A204.1 (cell line): ENCODE data around the gene CBX3.
"Not testable (repeated sequence)": the region's sequence is repeated elsewhere in the genome, so short reads cannot be mapped to it uniquely, and the experiment has no call there.

Experiments
- FAIRE-seq: peaks from 2 replicates; lab custom pipeline; 2012; peaks lifted over from hg19 to GRCh38; lab: Jason Lieb, UNC

Gene CBX3

DNA sequence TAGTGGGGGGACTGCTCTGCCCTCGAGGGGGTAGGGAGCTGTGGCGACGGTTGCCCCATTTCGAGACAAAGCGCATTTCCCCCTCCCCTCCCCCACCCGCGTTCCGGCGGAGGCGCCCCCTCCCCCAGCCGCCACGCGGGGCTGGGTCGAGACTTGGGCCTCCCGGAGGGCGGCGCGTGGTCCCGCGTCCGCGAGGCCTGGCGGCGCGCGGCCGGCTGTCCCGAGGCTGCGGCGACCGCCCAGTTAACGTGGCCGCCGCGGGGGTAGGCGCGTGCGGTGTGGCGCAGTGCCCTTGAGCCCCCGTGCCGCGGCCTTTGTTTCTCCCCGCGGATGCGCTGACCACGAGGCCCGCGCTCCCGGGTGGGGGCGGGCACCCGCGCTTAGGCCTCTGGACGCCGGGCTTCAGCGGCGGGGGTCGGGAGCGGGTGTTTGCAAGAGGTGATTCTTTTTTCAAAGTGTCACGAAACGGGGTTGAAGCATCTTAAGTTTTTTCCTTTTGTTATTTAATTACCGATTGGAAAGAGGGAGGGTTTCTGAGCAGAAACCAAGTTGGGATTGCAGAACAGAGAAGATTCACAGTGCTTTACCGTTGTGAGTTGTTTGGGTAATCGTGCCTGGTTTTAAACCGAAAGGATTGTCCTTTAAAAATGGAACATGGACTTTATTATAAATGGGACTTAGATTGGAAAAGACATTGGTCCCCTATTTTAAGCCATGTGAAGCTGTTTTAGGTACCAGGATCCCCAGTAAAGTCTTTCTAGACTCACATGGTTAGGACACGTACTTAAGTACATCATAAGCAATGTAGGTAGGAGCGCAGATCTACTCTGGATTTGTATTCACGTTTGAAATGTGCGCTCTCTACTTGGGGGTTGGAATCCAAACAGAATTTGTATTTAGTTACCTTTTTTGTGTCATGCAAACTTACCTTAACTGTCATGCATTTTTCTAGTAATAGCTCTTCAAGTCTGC, 760 bp downstream of the CBX3 start:
- no peak for FAIRE-seq

DNA sequence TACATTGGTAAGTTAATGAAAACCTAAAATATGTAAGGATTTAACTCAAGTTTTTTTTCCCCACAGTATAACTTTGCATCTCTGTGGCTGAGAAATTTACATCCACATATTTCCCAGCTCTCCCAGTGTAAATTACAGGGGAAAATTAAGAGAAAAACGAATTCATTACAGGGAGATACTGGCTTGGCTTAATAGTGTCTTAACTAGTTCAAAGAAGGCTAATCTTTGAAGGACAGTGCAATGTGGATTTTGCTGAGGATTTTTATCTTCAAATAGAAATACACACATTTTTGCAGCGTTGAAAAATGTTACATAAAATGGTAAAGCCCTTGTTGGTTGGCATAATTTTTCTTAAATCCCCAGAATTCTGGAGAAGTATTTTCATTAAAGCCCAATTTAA, 1.5 kb downstream of the CBX3 start:
- FAIRE-seq, result no peak

DNA sequence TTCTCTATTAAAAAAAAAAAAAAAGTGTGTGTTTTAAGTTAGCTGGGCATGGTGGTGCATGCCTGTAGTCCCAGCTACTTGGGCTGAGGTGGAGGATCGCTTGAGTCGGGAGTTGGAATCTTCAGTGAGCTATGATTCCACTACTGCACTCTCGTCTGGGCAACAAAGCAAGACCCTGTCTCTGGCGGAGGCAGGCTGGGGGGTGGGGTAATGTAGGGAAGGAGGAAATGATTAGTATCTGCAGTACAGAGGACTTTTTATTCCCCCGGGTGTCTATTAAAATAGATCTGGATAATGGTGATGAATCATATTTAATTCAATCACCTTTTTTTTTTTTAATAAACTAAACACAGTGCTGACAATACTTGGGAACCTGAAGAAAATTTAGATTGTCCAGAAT, 6.5 kb downstream of the CBX3 start:
- no peak for FAIRE-seq

DNA sequence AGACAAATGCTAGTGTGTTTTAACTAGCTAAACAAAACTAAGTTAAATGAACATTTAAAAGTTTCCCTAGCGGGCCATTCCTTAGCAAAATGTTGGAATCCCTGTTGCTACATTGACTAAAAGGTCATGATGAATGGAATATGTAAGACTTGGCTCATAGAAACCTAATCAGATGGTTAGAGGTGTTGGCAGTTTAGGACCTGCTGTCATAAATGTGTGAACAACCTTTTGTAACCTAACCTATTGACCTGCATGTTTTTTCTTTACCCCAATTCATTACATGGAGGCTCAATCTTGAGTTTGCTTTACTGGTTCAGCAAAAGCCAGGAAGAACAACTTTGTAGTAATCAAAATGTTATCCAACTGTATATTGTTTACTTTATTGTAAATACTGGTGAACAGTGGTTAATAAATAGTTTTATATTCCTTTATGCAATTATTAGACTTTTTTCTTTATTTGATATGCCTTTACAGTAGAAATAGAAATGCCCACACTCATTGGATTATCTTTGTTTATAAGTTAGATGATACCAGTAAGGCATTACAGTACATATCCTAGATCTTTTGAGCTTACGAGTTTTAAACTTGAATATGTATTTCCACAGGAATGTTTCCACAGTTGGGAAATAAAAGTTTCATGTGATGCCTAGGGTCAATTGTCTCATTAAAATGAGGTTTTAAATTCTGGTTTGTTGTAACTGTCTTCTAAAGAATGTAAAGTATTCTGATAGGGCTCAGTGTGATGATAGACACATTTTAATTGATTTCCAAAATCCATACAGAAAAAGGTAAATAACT, 11.6 kb downstream of the CBX3 start:
- FAIRE-seq, result peak; percentile 21

DNA sequence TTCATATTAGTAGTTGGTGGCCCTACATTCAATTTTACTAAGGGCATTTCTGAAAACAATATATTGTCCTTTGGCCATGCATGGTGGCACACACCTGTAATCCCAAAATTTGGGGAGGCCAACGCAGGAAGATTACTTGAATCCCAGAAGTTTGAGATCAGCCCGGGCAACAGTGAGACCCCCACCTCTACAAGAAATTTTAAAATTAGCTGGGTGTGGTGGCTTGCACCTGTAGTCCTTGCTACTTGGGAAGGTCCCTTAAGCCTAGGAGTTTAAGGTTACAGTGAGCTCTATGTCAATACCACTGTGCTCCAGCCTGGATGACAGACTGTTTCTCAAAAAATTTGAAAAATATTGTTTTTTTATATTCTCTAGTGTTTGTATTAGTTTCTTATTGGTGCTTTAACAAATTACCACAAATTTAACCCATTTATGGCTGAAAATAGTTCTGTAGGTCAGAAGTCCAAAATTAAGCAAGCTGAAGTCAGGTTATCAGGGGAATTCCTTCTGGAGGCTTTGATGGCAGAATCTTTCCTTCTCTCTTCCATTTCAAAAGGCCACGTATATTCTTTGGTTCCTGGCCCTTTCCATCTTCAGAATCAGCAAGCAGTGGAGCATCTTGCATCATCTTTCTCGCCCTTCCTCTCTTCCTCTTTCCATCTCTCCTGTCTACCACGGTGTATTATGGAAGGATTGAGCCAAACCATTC, 12.4 kb downstream of the CBX3 start:
- no peak for FAIRE-seq

DNA sequence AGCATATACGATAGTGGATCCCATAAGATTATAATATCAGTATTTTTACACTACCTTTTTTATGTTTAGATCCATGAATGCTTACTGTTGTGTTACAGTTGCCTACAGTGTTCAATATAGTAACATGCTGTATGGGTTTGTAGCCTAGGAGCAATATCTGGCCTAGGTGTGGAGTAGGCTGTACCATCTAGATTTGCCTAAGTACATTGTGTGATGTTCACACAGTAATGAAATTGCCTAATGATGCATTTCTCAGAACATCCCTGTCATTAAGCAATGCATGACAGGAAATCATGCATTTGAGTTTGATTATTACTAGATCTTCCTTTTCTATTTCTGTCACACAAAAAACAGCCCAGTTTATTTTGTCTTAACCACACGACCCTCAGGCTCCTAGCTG, 14.5 kb downstream of the CBX3 start:
- FAIRE-seq, result no peak

DNA sequence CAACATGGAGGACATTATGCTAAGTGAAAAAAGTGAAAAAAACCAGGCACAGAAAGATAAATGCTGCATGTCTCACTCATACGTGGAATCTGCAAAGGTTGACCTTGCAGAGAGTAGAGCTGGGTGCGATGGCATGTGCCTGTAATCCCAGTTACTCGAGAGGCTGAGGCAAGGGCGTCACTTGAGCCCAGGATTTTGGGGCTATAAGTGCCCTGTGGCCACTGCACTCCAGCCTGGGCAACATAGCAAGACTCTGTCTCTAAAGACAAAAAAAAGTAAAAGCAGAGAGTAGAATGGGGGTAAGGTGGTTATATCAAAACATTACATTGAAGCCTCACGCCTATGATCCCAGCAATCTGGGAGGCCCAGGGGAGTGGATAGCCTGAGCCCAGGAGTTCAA, 22.8 kb downstream of the CBX3 start:
- no peak for FAIRE-seq

DNA sequence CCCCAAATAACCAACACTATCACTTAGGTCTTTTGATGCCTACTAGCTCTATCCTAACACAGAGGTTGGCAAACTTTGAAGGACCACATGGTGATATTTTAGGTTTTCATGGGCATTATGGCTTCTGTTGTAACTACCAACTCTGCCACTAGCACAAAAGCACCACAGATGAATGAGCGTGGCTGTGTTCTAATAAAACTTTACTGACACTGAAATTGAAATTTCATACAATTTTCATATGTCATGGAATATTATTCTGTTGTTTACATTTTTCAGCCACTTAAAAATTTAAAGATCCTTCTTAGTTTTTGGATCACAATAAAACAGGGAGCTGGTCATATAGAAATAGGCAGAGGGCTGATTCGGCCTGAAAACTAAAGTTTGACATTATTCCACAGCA, 26.4 kb downstream of the CBX3 start:
- no peak for FAIRE-seq

DNA sequence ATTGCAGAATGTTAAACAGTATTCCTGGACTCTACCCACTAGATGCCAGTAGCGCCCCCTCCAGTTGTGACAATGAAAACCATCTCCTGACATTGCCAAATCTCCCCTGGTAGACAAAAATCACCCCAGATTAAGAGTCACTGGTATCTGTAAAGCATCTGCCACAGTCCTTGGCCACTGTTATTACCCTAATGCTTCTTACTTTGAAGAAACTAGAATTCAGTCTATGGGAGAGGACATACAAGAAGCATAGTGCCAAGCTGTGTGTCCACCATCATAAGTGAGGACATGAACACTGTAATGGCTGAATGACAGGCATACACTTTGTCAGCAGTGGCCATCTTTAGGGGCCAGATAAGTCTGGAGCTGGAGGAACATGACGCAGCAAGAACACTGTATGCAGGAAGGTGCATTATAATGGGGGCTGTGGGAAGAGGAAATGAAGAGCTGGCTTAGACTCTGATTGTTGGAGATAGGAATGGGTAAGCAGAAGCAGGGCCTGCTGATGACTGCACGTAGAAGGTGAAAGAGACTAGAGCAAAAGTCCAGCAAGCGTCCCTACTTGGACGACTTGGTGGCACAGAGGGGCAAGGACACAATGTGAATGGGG, 32.5 kb downstream of the CBX3 start:
- FAIRE-seq, result no peak

DNA sequence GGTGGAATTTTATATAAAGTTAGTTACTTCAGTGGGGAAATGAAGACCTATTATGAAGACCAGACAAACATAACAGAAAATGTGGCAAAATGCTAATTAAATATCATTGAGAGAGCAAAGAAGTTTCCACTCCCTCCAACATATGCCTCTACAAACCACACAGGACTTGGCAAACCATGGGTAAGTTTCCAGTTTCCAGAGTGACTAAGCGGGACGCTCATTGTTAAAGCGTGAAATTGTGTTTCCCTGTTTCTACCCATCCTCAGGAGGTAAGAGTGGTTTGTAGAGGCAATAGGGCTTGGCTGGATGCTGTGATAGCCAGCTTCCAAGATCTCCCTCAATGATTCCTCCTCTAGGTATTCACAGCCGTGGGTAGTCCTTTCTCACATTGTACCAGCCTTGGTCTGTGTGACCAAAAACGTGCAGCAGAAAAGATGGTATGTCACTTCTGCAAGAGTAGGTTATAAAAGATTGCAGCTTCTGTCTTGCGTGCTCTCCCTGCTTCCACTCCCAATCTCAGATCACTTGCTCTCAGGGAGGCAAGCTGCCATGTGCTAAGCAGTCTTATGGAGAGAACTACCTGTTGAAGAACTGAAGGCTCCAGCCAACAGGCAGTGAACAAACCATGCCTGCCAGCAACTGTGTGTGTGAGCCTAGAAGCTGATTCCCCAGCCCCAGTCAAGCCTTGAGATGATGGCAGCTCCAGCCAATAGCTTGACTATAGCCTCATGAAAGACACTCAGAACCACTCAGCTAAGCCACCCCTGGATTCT, 35.7 kb downstream of the CBX3 start:
- FAIRE-seq, result no peak

DNA sequence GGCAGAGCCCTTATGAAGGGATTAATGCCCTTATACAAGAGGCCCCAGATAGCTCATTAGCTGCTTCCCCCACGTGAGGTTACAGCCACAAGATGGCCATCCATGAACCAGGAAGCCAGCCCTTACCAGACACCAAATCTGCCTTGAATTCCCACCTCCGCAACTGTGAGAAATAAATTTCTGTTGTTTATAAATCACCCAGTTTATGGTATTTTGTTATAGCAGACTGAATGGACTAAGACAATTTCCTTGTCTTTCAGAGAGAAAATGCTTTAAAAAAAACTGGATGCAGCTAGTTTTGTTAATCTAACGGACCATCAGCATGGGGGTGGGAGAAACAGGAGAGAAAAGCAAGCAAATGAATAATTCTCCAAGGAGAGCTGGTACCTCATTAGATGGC, 36.5 kb downstream of the CBX3 start:
- no peak for FAIRE-seq

DNA sequence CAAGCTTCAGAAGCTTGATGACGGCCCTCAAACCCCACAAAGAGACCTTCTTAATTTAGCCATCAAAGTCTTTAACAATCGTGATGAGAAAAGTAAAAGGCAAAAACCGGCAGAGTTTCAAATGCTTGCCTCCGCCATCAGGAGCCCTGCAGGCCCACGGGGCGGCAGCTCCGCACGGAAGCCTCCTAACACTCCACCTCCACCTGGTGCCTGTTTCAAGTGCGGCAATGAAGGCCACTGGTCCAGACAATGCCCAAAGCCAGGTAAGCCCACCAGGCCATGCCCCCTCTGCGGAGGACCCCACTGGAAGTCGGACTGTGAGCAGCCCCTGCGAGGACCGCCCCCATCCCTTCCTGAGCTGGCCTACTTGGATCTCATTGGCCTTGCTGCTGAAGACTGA, 43.6 kb downstream of the CBX3 start:
- no peak for FAIRE-seq

DNA sequence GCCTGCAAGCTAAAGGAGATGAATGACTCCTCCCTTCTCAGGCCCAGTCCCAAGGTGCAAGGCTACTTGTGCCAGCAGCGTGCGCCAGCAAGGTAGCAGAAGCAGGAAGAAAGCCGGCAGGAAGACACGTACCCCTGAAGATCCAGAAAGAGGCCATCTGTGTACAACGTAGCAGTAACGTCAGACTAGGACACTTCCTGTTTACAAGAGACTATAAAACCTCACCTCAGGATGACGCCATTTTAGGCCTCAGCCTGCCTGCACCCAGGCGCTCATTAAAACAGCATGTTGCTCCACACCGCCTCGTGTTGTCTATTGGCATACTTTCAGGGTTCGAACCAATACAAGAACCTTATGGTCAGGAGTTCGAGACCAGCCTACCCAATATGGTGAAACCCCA, 48.7 kb downstream of the CBX3 start:
- no peak for FAIRE-seq

DNA sequence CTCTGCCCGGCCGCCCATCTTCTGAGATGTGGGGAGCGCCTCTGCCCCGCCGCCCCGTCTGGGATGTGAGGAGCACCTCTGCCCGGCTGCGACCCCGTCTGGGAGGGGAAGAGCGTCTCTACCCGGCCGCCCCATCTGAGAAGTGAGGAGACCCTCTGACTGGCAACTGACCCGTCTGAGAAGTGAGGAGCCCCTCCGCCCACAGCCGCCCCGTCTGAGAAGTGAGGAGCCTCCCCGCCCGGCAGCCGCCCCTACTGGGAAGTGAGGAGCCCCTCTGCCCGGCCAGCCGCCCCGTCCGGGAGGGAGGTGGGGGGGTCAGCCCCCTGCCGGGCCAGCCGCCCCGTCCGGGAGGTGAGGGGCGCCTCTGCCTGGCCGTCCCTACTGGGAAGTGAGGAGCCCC, 60.3 kb downstream of the CBX3 start:
- FAIRE-seq, result not testable (repeated sequence)
